AG08395 (cell line): ENCODE data around the gene OR51E1.

ENCODE experiments used
- DNase-seq: peaks from one replicate; pipeline ENCODE4 v3.0.0; 2012; ENCODE audit warnings: mixed read lengths, low spot score

The OR51E1 gene

GRCh38 chr11:4654635-4655369 lies 11.0 kb downstream of the OR51E1 start:
- DNase-seq = no peak

- no peak for DNase-seq
Measured at GRCh38 chr11:4658629-4659445, 15.1 kb downstream of the OR51E1 start.

DNA sequence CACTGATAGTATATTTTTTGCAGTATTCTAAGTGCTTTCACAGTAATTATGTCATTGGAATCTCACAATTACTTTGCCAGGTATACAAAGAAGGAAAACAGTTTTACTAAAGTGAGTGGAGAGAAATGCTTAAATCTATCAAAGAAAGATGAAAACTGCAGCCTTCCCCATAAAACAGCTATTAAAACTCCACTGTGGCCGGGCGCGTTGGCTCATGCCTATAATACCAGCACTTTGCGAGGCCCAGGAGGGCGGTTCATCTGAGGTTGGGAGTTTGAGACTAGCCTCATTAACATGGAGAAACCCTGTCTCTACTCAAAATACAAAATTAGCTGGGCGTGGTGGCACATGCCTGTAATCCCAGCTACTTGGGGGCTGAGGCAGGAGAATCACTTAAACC lies 19.1 kb downstream of the OR51E1 start:
- DNase-seq = no peak

DNA sequence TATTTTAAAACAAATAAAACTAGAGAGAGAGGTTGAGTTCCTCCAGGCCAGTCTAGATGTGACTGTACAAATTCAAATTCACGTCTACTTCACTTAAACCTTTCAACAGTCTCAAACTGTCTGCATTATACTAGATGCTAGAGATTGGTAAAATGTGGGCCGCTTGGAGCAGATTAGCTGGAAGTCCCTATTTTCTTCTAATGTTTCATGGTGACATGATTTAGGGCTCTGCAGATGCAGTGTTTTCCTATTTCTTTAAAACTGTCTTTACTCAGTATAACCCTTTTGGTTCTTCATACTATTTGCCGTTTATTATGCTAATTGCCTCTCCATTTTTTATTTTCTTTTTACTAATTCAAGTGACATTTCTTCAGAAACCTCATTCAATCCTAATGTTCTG lies 20.4 kb downstream of the OR51E1 start:
- DNase-seq = no peak

DNA sequence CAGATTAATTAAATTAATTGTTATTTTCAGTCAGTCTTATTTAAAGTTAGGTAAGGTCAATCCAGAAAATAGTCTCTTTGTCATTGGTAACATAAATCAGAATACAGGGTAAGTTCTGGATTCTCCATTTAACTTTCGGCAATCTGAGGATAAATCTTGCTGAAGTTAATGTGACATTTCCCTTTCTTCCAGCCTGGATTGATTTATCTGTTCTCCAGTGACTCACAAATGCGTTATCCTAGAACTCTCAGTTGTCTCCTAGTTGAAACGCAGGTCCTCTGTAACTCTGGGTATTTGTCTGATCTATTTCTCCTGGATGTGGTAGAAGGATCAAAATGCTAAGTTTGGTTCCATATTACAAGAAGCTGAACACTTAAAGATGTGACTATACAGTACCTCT lies 21.0 kb downstream of the OR51E1 start:
- DNase-seq = no peak

DNA sequence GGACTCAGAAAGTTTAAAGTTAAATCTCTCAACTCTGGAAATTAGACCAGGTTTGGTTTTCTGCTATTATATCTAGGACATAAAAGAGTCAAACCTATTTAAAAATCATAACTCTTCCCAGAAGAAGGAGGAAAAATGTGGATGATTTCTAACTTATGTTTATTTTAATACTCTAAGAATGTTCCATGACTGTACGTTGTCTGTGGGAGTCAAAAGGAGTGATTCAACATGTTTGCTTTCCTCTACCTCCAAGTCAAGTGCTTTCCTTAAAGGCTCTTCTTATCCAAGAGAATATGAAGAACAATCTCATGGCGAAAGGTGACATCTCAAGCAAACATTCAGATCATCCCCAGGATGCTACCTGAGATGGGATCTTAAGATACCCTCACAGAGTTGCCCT lies 21.6 kb downstream of the OR51E1 start:
- DNase-seq = no peak

DNA sequence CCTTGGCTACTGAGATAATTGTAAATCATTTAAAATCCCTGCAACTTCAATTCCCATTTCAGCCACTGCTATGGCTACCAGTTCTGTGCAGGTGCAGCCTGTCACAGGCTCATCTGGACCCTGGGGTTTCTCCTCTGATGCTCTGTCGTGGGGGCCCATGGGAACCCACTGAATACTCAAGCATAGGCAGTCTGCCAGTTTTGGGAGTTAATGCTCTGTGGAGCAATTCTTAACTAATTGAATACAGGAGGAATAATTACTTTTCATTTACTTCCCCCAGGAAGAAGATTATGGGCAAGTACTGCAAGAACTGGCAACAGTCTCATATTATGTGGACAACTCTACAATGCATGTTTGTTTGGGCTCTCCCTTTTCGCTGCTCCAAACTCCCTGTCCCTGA lies 28.0 kb downstream of the OR51E1 start:
- no peak for DNase-seq

GRCh38 chr11:4672470-4672869 lies 28.7 kb downstream of the OR51E1 start:
- no peak for DNase-seq

DNA sequence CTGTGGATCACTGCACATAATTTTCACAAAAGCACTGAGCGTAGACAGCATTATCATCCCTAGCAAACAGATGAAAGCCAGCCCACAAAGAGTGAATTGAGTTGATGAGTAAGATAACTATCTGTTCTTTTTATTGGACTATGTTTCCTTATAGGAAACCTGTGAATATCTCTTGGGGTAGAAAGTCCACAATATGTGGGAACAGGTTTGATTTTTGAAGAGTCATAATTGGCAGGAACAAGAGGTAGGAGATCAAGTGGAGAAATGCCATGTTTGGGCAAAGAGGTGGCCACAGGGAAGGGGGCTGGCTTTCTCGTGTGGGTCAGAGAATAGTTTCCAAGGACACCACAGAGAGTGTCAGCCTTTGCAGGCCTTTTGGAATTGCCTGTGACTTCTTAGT lies 30.0 kb downstream of the OR51E1 start:
- no peak for DNase-seq

- no peak for DNase-seq
Measured at GRCh38 chr11:4677948-4678347, 34.2 kb downstream of the OR51E1 start.

DNA sequence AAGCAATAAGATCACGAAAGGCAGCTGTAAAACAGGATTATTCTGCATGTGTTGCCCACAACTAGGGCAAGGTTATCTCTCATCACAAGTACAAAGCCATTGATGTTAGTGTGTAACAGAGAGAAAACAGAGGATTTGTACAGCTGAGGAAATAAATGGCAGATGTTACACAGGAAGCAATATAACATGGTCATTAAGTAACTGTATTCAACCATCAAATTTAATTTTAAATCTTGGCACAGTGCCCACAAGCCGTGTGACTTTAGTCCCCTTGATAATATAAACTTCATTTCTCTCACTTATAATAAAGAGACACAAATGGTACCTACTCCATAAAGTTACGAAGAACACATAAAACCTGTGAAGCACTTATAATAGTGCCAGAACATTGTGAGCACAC lies 36.6 kb downstream of the OR51E1 start:
- DNase-seq = no peak

DNA sequence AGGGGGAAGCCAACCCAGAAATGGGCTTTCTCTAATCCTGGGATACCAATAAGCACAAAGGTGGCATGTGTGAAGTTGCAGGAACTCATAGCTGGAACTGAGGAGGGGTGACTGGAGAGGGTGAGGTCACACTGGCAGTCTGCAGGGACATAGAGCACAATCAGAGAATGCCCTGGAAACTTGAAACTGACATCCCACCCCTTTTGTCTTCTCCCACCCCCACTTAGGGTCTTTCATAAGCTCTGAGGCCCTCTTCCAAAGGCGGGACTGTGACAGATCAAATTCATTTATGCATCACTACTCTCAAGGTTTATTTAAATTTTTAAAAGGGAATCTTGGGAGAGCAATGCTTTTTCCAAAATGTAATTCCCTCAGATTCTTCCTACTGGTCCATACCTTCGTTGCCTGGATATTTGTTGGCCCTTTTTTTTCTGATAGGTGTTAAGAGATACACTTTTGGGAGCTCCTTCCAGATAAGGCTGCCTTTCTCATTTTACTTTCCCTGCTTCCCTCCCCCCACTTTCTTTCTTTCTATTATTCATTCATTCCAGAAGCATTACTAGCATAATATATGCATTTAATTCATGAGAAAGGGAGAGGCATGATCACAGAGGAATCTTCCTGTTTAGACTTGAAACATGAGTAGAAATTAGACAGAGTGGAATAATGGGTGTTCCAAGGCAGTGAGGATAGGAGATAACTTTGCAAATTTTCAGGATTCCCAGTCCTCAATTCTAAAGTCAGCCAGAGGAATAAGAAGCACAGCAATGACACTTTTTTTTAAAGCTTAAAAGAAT lies 39.0 kb downstream of the OR51E1 start:
- DNase-seq = no peak

GRCh38 chr11:4684631-4685285 lies 41.0 kb downstream of the OR51E1 start:
- no peak for DNase-seq

DNA sequence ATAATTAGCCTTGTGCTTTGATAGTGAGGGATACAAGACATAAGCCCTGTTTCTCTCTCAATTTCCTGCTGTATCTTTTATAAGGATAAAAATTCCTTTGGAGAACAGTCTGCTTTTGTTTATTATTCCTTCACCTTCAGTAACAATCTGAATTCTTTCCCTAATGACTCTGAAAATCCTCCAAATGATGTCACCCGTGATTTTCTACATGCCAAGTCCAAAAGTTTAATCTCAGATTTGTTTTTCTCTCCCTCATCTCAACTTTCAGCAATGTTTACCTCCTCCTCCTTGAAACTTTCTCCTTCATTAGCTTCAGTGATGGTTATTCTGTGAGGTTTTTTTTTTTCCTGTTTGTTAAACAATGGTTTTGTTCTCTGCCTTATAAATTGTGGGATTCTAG lies 51.7 kb downstream of the OR51E1 start:
- DNase-seq = no peak

DNA sequence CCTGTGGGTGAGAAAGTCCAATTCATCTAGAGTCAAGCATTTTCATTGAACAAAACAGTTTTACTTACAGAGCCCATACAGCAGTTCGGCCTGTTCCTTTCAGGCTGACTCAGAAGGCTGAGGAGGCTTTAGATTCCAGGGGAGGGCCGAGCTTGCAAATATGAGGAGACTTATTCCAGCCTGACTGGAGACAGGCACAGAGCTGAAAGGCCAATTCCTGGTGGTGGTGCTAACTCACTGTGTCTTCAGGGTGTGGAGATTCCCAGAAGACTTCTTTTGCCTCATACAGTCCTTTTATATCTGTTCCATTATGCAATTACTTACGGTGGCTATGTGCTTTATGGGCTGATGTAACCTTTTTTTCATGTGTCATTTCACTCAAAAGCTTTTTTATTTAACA lies 53.8 kb downstream of the OR51E1 start, which contains the start of gene OR51E2:
Gene OR51E2 (minus strand): TSS at position 269 of the 400 bp plus-strand sequence. CDS start 15,142 bp downstream, outside the sequence.
- no peak for DNase-seq

GRCh38 chr11:4699697-4700435 lies 56.1 kb downstream of the OR51E1 start:
- DNase-seq = no peak

DNA sequence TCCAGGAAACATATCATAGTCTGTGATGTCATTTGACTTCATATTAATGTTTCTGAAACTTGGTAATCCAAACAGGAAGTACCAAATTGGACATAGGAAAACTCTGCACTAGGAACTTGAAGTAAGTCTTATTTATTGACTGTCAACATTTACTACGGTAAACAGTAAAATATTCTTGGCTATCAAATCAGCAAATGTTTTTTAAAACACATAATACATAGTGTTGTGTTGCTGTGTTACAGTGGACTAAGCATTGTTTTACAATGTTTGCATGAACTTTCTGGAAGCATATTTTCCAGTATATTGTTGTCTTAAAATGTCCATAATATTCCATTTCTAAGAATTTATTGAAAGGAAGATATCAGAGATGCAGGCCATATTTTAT lies 56.6 kb downstream of the OR51E1 start:
- DNase-seq = no peak

GRCh38 chr11:4704054-4704789 lies 60.4 kb downstream of the OR51E1 start, which contains the start of gene MMP26:
Gene MMP26, plus strand, starts transcription at chr11:4704784.
- no peak for DNase-seq

DNA sequence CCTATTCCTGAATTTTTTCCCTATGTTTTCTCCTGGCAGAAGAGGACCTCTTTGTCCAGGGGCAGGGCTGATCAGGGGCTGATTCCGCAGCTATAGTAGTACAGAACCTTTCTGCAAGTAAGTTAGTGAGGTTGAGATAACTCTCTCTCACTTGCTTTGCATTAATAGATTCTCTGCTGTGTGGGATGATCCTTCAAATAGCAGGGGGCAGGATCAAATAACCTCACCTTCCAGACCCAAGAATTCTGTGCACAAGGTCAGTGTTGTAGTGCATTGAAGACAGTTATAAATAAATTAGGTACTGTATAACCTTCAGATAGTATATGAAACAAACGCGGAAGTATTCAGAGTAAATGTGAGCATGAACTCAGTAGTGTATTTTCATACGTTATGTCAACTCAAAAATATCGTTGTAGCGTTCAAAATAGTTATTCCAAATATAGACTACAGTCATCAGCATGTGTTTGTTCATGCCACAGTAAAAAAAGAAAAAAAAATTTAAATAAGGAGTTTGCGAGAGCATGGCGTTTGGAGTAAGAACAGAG lies 61.1 kb downstream of the OR51E1 start:
- no peak for DNase-seq
